ENCODE data around the gene TMEM59.
"Not testable (repeated sequence)": the region's sequence is repeated elsewhere in the genome, so short reads cannot be mapped to it uniquely, and the experiment has no call there.

The TMEM59 gene

DNA sequence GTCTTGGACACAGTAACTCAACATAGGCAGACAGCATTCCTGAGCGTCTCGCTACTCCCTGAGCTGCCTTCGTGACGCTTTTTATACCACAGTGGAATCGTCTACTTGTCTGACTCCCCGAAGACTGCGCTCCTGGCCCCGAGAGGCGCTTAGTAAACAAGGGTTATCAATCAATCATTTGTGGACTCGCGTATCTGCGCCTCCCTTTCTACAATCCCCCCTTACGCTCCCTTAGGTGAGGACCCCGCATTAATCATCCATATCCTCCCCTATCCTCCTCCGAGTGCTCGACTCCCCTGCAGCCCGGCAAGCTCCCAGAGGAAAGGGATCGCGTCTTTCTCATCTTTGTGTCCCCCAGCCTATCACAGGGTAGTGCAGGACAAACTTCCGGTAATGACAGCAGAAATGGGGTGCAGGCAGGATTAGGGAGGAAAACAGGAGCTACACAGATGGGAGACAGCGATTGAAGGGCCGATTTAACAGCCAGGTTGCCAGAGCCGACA, 522 bp downstream of the TMEM59 start:
- peak; percentile 59 for DNase-seq (ENCODE audit: low read depth)
- TF ChIP-seq, protein P1, sequence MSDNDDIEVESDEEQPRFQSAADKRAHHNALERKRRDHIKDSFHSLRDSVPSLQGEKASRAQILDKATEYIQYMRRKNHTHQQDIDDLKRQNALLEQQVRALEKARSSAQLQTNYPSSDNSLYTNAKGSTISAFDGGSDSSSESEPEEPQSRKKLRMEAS (IDR thresholded peaks at IDR 0.05; ENCODE audit: low read depth, low read length), result no peak
- TF ChIP-seq POLR2A (IDR thresholded peaks at IDR 0.05; ENCODE audit: extremely low read depth, insufficient read length) (no peak), MYC (IDR thresholded peaks at IDR 0.05; ENCODE audit: low read depth, low read length) (no peak)
- TF ChIP-seq, protein P2, sequence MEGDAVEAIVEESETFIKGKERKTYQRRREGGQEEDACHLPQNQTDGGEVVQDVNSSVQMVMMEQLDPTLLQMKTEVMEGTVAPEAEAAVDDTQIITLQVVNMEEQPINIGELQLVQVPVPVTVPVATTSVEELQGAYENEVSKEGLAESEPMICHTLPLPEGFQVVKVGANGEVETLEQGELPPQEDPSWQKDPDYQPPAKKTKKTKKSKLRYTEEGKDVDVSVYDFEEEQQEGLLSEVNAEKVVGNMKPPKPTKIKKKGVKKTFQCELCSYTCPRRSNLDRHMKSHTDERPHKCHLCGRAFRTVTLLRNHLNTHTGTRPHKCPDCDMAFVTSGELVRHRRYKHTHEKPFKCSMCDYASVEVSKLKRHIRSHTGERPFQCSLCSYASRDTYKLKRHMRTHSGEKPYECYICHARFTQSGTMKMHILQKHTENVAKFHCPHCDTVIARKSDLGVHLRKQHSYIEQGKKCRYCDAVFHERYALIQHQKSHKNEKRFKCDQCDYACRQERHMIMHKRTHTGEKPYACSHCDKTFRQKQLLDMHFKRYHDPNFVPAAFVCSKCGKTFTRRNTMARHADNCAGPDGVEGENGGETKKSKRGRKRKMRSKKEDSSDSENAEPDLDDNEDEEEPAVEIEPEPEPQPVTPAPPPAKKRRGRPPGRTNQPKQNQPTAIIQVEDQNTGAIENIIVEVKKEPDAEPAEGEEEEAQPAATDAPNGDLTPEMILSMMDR (IDR thresholded peaks at IDR 0.05; ENCODE audit: low read depth, low read length), result no peak
- peak overlapping the region; percentile 97 for H3K4me3 ChIP-seq (ENCODE audit: low read depth, low read length)

DNA sequence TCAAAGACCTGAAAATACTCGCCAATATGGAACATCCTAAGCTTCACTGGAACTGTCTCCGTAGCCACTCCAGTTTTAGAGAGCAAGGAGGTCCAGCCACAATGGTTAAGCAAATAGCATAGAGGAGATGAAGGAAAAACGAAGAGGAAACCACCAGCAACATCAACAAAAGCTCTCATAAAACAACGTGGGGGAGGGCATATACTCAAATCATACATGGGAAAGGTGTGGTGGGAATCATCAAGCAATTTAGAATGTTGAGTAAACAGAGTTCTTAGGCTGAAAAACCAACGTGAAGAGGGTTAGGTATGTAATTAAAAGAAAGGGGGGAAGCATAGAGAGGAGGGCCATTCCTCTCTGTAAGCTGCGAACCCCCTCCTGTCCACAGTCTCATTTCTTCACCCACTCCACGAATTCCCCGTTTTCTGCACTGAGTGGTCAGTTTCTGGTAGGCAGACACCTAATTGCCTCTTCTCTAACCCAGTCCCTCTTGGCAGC, 1.0 kb downstream of the TMEM59 start:
- TF ChIP-seq, protein P2 (IDR thresholded peaks at IDR 0.05; ENCODE audit: low read depth, low read length), result no peak
- TF ChIP-seq POLR2A (IDR thresholded peaks at IDR 0.05; ENCODE audit: extremely low read depth, insufficient read length) (no peak), MYC (IDR thresholded peaks at IDR 0.05; ENCODE audit: low read depth, low read length) (no peak)
- TF ChIP-seq, protein P1 (IDR thresholded peaks at IDR 0.05; ENCODE audit: low read depth, low read length), result no peak
- peak; percentile 27 for DNase-seq (ENCODE audit: low read depth)

DNA sequence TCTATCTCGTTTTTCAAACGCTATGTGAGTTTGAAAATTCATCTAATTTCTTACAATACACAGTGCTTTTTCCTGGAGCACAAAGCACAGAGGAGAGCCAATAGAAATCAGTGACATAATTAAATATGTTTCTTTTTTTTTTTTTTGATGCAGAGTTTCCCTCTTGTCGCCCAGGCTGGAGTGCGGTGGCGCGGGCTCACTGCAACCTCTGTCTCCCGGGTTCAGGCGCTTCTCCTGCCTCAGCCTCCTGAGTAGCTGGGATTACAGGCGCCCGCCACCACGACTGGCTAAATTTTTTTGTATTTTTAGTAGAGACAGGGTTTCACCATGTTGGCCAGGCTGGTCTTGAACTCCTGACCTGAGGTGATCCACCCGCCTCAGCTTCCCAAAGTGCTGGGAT, 2.6 kb downstream of the TMEM59 start:
- DNase-seq (ENCODE audit: low read depth); H3K4me3 ChIP-seq (ENCODE audit: low read depth, low read length): not testable (repeated sequence)

More for the DNA sequence above, 1.0 kb downstream of the TMEM59 start:
- peak overlapping the region; percentile 97 for H3K4me3 ChIP-seq (ENCODE audit: low read depth, low read length)

DNA sequence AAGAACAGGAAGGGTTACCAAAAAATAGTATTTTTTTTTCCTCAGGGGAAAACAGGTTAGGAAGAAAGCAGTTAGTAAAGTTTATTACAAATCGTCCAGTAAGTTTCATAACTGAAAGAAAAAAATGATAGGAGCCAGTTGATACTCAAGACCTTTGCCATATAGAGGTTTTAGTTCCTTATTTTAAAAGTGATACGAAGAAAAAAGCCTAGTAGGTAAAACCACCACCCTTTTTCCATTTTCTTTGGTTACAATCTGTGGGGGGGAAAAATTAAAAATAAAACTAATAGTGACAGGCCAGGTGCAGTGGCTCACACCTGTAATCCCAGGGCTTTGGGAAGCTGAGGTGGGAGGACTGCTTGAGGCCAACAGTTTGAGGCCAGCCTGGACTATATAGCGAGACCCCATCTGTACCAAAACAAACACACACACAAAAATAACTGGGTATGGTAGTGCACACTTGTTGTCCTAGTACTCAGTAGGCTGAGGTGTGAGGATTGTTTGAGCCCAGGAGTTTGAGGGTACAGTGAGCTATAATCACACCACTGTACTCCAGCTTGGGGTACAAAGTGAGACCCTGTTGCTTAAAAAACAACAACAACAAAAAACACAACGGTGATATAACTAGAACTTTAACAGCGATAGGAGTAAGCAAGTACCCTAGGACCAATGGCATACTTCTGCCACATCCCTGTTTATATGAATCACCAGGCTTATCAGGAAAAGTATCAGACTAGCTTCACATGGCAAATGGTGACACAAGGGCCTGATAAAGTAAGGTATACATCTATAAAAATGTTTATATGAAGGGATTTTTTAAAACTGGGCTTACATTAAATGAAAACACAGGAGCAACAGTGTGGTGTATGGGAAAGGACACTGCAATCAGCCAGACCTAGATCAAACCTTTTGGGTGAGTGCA, 5.4 kb downstream of the TMEM59 start:
- no peak for DNase-seq (ENCODE audit: low read depth)
- TF ChIP-seq MYC (IDR thresholded peaks at IDR 0.05; ENCODE audit: low read depth, low read length) (no peak), POLR2A (IDR thresholded peaks at IDR 0.05; ENCODE audit: extremely low read depth, insufficient read length) (no peak)
- TF ChIP-seq, protein P1 (IDR thresholded peaks at IDR 0.05; ENCODE audit: low read depth, low read length), result no peak
- TF ChIP-seq, protein P2 (IDR thresholded peaks at IDR 0.05; ENCODE audit: low read depth, low read length), result no peak
- H3K4me3 ChIP-seq (ENCODE audit: low read depth, low read length), result no peak overlapping the region

DNA sequence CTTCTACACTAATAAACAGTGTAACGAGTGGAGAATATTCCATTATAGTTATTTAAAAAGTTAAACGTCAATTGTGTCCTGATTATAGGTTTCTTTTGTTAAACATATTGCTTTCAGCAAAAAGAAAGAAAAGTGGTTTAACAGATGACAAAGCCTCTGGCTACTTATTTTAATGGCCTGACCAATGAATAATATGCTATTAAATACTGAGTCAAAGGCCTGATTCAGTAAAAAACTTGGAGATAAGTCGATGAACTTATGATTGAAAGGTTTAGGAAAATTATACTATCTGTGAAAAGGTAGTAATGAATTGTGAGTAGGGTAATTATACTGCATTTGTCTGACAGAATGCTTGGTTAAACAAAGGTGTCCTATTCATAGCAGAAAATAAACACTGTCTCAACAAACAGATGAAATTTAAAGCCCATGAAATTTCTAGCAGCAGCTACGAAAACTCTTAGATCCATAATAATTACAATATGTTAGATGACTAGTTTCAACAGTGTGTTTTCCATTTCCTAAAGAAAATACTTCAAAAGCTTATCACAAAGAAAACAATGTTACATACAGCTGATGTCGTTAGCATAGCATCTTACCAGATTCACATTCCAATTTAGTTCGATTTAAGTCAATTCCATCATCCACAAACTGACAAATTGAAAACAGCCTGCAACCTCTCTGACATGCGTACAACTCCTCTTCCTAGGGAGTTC, 6.2 kb downstream of the TMEM59 start:
- TF ChIP-seq, protein P1 (IDR thresholded peaks at IDR 0.05; ENCODE audit: low read depth, low read length), result no peak
- no peak for DNase-seq (ENCODE audit: low read depth)
- H3K4me3 ChIP-seq (ENCODE audit: low read depth, low read length), result no peak overlapping the region

DNA sequence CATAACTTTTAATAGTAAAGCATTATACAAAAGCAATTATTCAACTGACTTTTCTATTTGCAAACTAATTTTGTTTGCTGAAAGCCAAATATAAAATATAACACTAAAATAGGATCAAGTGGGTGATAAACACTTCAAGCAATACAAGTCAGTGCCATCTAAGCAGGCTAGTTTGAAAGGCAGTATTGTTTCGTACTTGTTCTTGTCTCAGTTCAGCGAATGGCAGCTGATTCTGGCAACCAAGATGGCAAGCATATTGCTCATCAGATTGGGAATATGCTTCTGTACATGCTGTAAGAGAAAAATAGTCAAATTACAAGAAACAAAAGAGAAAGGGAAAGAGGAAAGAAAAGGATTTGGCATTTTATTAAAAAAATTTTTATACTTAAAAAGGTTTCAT, 7.5 kb downstream of the TMEM59 start:
- H3K4me3 ChIP-seq (ENCODE audit: low read depth, low read length), result no peak overlapping the region
- TF ChIP-seq POLR2A (IDR thresholded peaks at IDR 0.05; ENCODE audit: extremely low read depth, insufficient read length) (no peak), MYC (IDR thresholded peaks at IDR 0.05; ENCODE audit: low read depth, low read length) (no peak)
- TF ChIP-seq, protein P2 (IDR thresholded peaks at IDR 0.05; ENCODE audit: low read depth, low read length), result no peak
- TF ChIP-seq, protein P1 (IDR thresholded peaks at IDR 0.05; ENCODE audit: low read depth, low read length), result no peak
- DNase-seq (ENCODE audit: low read depth), result no peak

All from NB4 (cell line).